ENCODE data around the gene DNALI1.
"Not testable (repeated sequence)": the region's sequence is repeated elsewhere in the genome, so short reads cannot be mapped to it uniquely, and the experiment has no call there.

Gene DNALI1

DNA sequence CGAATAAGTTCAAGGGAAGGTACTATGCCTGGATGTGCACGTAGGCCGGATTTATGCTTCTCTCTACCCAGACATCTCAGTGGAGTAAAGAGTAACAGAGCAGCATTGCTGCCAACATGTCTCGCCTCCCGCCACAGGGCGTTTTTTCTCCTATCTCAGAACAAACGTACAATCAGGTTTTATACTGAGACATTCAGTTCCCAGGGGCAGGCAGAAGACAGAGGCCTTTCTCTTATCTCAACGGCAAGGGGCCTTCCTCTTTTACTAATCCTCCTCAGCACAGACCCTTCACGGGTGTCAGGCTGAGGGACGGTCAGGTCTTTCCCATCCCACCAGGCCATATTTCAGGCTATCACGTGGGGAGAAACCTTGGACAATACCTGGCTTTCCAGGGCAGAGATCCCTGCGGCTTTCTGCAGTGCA lies 3.2 kb downstream of the DNALI1 start:
- not testable (repeated sequence) for H3K36me3 ChIP-seq (ENCODE audit: control insufficient read depth, insufficient read depth, low read length); H3K27me3 ChIP-seq (ENCODE audit: control insufficient read depth, insufficient read depth, low read length); H3K4me1 ChIP-seq (ENCODE audit: control insufficient read depth, insufficient read depth, low read length); H3K27ac ChIP-seq (ENCODE audit: low read depth, low read length); H3K4me3 ChIP-seq (ENCODE audit: low read length); H3K9ac ChIP-seq (ENCODE audit: low read length)

DNA sequence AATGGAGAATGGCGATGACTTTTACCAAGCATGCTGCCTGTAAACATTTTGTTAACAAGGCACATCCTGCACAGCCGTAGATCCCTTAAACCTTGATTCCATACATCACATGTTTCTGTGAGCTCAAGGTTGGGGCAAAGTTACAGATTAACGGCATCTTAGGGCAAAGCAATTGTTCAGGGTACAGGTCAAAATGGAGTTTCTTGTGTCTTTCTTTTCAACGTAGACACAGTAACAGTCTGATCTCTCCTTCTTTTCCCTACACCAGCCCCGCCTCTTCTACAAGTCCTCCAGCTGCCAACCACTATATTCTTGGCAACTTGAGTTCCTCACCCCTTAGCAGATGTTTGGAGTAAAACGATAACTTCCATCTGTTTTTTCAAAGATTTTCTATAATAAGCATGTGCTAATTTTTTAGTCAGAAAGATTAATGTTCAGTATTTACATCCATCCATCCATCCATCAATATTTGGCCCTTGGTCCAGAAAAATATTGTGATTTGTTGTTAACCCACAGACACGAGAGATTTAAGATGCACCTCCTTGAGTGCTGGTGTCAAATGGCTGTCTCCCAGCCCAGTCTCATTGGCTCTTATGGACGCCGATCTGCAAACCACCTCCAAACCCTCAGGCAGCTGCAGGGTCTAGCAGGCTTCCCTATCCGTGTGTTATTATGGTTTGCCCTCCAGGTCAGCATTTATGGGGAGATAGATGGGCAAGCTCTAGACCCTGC lies 3.8 kb downstream of the DNALI1 start:
- no peak overlapping the region for H3K9ac ChIP-seq (ENCODE audit: low read length)
- H3K4me3 ChIP-seq (ENCODE audit: low read length): no peak overlapping the region
- no peak overlapping the region for H3K27ac ChIP-seq (ENCODE audit: low read depth, low read length)

DNA sequence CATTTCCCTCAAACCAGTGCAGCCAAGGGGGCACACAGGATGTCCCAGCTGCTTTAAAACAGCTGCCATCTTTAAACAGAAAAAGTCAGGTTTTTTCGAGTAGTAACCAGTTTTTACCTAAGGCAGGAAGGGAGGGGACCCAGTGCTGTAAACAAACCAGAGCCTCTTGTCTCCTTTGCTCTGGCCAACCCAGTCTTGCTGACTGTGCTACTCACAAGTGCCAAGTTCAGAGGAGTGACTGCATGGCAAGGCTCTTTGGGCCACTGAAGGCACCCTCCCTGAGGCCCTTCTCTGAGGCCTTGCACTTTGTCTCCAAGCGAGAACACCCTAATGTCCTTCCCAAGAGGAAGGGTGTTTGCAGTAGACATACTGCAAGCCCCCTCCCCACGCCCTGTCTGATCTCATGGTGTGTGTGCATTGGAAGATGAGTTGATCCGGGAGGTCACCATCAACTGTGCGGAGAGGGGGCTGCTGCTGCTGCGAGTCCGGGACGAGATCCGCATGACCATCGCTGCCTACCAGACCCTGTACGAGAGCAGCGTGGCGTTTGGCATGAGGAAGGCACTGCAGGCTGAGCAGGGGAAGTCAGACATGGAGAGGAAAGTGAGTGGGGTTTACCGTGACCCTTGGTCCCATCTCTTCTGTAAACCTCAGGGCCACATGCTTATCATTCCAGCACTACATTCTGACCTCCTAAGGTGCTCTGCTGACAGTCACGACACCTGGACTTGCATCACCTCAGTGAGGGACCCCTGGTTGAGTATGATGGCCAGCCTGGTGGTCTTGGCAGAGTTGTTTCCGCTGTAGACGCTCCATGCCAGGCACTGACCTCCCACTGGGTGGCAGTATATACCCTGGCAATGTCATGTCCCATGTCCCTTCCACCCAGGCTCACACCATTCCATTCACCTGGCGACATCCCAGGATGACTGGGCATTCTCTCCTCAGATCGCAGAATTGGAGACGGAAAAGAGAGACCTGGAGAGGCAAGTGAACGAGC lies 4.7 kb downstream of the DNALI1 start:
- H3K4me3 ChIP-seq (ENCODE audit: low read length): no peak overlapping the region
- no peak overlapping the region for H3K9ac ChIP-seq (ENCODE audit: low read length)
- no peak overlapping the region for H3K27ac ChIP-seq (ENCODE audit: low read depth, low read length)
- H3K27me3 ChIP-seq (ENCODE audit: control insufficient read depth, insufficient read depth, low read length): no peaks in the 10 kb centered on the region
- H3K36me3 ChIP-seq (ENCODE audit: control insufficient read depth, insufficient read depth, low read length): peaks cover 6% of the 10 kb centered on the region
- H3K4me1 ChIP-seq (ENCODE audit: control insufficient read depth, insufficient read depth, low read length): peaks cover 7% of the 10 kb centered on the region

More for the DNA sequence above, 3.8 kb downstream of the DNALI1 start:
- Histone ChIP-seq H3K4me1 (ENCODE audit: control insufficient read depth, insufficient read depth, low read length) (peaks cover 9% of the 10 kb centered on the region), H3K36me3 (ENCODE audit: control insufficient read depth, insufficient read depth, low read length) (no peaks in the 10 kb centered on the region), H3K27me3 (ENCODE audit: control insufficient read depth, insufficient read depth, low read length) (no peaks in the 10 kb centered on the region)

DNA sequence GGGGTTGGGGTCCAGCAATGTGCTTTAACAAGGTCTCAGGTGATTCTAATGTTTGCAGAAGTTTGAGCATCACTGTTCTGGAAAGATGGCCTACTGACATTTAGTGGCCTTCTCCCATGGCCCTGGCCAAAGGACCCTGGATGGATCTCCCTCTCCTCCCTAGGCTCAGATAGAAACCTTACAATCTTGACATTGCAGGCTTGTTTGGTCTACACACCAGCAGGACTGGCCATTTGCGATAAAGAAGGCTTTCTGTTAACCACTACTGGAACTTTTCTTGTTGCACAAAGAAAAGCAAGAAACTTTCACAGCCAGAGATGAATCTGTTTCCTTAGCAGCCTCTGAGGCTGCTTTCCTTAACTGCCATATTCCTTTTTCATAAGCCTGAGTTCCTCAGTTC lies 6.2 kb downstream of the DNALI1 start:
- Histone ChIP-seq H3K27ac (ENCODE audit: low read depth, low read length) (no peak overlapping the region), H3K4me1 (ENCODE audit: control insufficient read depth, insufficient read depth, low read length) (no peaks in the 10 kb centered on the region), H3K27me3 (ENCODE audit: control insufficient read depth, insufficient read depth, low read length) (no peaks in the 10 kb centered on the region), H3K4me3 (ENCODE audit: low read length) (no peak overlapping the region), H3K36me3 (ENCODE audit: control insufficient read depth, insufficient read depth, low read length) (peaks cover 17% of the 10 kb centered on the region), H3K9ac (ENCODE audit: low read length) (no peak overlapping the region)

DNA sequence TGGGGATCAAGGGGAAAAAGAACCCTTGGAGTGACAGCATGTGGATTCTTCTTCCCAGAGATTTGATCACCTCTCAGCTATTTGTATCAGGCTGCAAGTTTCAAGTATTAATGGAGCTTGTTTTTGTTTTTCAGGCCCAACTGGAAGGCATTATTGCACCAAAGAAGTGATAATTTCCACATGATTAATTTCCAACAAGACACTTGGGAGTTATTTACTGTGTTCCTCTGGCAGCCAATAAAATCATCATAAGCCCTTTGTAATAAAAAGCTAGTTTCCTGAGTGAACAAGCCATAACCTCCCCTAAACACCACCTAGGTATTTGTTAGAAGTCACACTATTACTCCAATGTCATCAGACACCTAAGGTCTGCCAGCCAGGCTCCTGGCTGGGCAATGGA lies 8.2 kb downstream of the DNALI1 start:
- H3K4me3 ChIP-seq (ENCODE audit: low read length): no peak overlapping the region
- no peaks in the 10 kb centered on the region for H3K4me1 ChIP-seq (ENCODE audit: control insufficient read depth, insufficient read depth, low read length)
- H3K27ac ChIP-seq (ENCODE audit: low read depth, low read length): no peak overlapping the region
- H3K27me3 ChIP-seq (ENCODE audit: control insufficient read depth, insufficient read depth, low read length): no peaks in the 10 kb centered on the region
- peaks cover 29% of the 10 kb centered on the region for H3K36me3 ChIP-seq (ENCODE audit: control insufficient read depth, insufficient read depth, low read length)
- no peak overlapping the region for H3K9ac ChIP-seq (ENCODE audit: low read length)

DNA sequence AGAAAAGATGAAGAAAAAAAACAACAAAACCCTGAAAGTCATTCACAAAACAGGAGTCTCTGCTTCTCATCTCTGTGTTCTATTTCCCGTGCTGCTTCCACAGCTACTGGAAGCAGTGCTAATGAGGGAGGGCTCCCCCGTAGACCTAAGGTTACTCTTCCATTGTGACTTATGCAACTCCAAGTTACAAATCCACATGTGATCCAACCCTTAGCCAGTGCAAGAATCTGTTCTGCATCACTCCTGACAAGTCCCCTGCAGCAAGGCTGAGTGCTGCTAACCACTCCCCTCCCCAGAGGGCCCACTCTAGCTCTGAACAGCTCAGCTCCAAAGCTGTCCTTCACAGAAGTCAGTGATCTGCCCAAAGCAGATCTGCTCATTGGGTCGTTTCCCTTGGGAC lies 10.3 kb downstream of the DNALI1 start:
- Histone ChIP-seq H3K36me3 (ENCODE audit: control insufficient read depth, insufficient read depth, low read length) (peaks cover 38% of the 10 kb centered on the region), H3K27ac (ENCODE audit: low read depth, low read length) (no peak overlapping the region), H3K9ac (ENCODE audit: low read length) (no peak overlapping the region), H3K4me1 (ENCODE audit: control insufficient read depth, insufficient read depth, low read length) (no peaks in the 10 kb centered on the region), H3K4me3 (ENCODE audit: low read length) (no peak overlapping the region), H3K27me3 (ENCODE audit: control insufficient read depth, insufficient read depth, low read length) (no peaks in the 10 kb centered on the region)

DNA sequence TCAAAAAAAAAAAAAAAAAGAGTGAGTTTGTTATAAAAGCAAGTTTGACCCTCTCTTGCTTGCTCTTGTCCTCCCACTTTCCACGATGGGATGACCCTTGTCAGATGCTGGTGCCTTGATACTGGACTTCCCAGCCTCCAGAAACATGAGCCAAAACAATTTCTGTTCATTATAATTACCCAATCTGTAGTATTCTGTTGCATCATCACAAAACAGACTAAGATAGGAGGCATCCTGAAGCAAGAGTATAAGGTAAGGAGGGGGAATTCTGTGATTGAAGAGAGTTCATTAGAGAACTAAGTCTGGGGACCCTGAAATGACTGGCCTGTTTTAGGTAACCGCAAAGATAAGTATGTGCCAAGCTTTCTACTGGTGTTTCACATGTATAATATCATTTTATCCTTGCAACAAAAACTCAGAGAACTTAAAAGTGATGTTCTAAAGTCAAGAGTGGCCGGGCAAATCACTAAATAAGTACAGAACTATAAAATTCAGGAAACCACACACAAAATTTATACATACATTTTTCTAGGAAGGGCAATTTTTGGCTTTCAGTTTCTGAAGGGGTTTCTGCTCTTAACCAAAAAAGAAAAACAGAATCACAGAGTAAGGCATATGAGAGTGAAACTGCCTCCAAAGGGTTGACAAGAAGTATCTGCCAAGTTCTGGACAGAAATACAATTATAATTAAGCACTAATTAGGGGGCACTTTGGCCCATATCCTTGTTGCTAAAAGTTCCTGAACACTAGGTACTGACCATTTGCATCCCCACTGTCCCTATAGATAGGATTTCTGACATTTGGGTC lies 14.0 kb downstream of the DNALI1 start:
- Histone ChIP-seq H3K4me3 (ENCODE audit: low read length) (no peak overlapping the region), H3K27ac (ENCODE audit: low read depth, low read length) (no peak overlapping the region), H3K4me1 (ENCODE audit: control insufficient read depth, insufficient read depth, low read length) (peaks cover 9% of the 10 kb centered on the region), H3K27me3 (ENCODE audit: control insufficient read depth, insufficient read depth, low read length) (no peaks in the 10 kb centered on the region), H3K36me3 (ENCODE audit: control insufficient read depth, insufficient read depth, low read length) (peaks cover 53% of the 10 kb centered on the region), H3K9ac (ENCODE audit: low read length) (no peak overlapping the region)

DNA sequence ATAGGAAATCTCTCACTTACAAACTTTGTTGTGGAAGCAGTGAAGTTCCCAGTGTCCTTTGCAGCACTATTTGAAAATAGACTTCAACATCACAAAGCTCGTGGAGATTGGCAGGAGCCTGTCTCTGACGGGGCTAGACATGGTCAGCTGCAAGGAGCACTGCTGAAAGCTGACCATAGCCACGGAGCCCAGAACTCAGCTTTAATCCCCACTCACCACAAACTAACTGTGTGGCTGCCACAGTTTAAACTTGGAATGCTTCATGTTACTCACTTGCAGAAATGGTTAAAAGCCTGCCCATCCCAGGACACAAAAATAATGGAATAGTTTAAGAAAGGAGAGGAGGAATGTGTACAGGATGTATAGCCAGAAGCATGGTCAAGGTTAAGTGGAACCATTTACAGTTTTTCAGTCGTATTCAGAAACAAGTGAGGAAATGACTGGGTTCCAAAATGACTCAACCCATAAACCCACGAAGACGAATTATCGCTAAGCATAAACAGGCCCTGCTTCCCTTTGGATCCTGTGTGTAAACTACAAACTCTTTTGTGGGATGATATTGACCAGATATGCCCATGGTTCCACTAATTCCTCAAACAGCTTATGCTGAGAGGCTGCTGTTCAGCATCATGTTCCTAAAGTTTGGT lies 18.2 kb downstream of the DNALI1 start:
- H3K27ac ChIP-seq (ENCODE audit: low read depth, low read length): peak overlapping the region; percentile 44
- no peak overlapping the region for H3K4me3 ChIP-seq (ENCODE audit: low read length)
- H3K4me1 ChIP-seq (ENCODE audit: control insufficient read depth, insufficient read depth, low read length): peaks cover 17% of the 10 kb centered on the region
- no peaks in the 10 kb centered on the region for H3K27me3 ChIP-seq (ENCODE audit: control insufficient read depth, insufficient read depth, low read length)
- peaks cover 35% of the 10 kb centered on the region for H3K36me3 ChIP-seq (ENCODE audit: control insufficient read depth, insufficient read depth, low read length)
- no peak overlapping the region for H3K9ac ChIP-seq (ENCODE audit: low read length)

DNA sequence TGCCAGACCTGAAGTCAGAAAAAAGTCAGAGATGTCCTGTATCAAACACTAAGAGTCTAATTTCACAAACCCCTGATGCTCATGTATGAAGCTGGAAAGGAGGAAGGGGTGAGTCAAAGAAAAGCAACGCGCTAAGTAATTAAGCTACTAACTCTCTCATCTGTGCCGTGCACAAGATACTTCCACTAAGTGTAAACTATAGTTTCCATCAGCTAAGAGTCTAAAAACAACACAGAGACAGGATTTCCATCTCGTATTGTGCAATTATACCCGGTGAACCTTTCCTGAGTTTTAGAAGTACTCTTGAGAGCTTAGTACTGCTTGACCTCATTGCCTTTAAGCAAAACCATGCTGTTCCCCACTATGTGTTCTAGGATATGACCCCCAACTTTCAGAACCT lies 19.0 kb downstream of the DNALI1 start:
- Histone ChIP-seq H3K36me3 (ENCODE audit: control insufficient read depth, insufficient read depth, low read length) (peaks cover 39% of the 10 kb centered on the region), H3K4me1 (ENCODE audit: control insufficient read depth, insufficient read depth, low read length) (peaks cover 17% of the 10 kb centered on the region), H3K27ac (ENCODE audit: low read depth, low read length) (peak overlapping the region; percentile 44), H3K4me3 (ENCODE audit: low read length) (no peak overlapping the region), H3K27me3 (ENCODE audit: control insufficient read depth, insufficient read depth, low read length) (no peaks in the 10 kb centered on the region), H3K9ac (ENCODE audit: low read length) (no peak overlapping the region)

DNA sequence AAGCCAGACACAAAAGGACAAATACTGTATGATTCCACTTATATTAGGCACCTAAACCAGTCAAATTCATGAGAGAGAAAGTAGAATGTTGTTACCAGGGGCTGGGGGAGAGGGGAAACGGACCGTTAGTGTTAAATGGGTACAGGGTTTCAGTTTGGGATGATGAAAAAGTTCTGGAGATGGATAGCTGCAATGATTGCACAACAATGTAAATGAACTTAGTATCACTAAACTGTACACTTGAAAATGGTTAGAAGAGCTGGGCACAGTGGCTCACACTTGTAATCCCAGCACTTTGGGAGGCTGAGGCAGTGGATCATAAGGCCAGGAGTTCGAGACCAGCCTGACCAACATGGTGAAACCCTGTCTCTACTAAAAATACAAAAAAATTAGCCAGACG lies 27.8 kb downstream of the DNALI1 start:
- not testable (repeated sequence) for H3K27me3 ChIP-seq (ENCODE audit: control insufficient read depth, insufficient read depth, low read length); H3K4me1 ChIP-seq (ENCODE audit: control insufficient read depth, insufficient read depth, low read length); H3K27ac ChIP-seq (ENCODE audit: low read depth, low read length); H3K9ac ChIP-seq (ENCODE audit: low read length); H3K4me3 ChIP-seq (ENCODE audit: low read length)
- peaks cover 32% of the 10 kb centered on the region for H3K36me3 ChIP-seq (ENCODE audit: control insufficient read depth, insufficient read depth, low read length)

DNA sequence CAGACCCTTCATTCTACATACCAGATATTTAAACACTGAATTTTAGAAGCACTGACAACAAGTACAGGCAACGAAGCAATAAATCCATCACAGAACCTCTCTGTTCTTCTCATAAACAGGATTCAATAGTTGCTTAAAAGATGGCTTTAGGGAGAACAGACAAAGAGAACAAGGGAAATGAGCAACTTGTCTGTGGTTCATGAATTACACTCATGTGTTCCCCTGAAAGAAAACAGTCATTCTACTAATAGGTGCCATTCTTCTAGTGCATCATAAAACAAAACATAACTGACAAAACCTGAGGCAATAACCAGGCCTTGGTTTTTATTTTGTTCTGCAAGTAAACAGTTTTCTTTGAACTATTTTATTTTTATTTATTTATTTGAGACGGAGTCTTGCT lies 32.2 kb downstream of the DNALI1 start:
- Histone ChIP-seq H3K36me3 (ENCODE audit: control insufficient read depth, insufficient read depth, low read length) (peaks cover 22% of the 10 kb centered on the region), H3K27ac (ENCODE audit: low read depth, low read length) (no peak overlapping the region), H3K9ac (ENCODE audit: low read length) (no peak overlapping the region), H3K27me3 (ENCODE audit: control insufficient read depth, insufficient read depth, low read length) (no peaks in the 10 kb centered on the region), H3K4me1 (ENCODE audit: control insufficient read depth, insufficient read depth, low read length) (no peaks in the 10 kb centered on the region), H3K4me3 (ENCODE audit: low read length) (no peak overlapping the region)

DNA sequence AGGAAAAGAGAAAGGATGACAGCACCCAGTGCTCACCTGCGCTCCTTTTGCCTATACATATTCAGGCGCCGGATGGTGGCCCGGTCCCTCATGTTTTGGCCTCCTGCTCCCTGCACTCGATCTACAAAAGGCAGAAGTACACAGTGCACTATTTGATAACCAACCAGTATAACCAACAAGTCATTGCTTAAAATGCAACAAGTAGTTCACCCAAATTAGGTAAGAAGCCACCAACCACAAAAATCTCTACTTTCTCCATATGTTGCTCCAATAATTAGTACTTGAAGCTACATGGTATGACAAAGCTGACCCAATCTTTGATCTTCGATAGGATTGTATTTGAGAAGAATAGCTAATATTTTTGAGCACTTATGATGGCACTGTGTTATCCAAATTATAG lies 37.0 kb downstream of the DNALI1 start:
- H3K4me1 ChIP-seq (ENCODE audit: control insufficient read depth, insufficient read depth, low read length): peaks cover 11% of the 10 kb centered on the region
- no peak overlapping the region for H3K4me3 ChIP-seq (ENCODE audit: low read length)
- no peaks in the 10 kb centered on the region for H3K27me3 ChIP-seq (ENCODE audit: control insufficient read depth, insufficient read depth, low read length)
- H3K27ac ChIP-seq (ENCODE audit: low read depth, low read length): no peak overlapping the region
- no peak overlapping the region for H3K9ac ChIP-seq (ENCODE audit: low read length)
- peaks cover 9% of the 10 kb centered on the region for H3K36me3 ChIP-seq (ENCODE audit: control insufficient read depth, insufficient read depth, low read length)

All from rectal smooth muscle tissue (tissue), 1 donor.